Fibroblast of skin of scalp (primary cell): ENCODE measurements around the gene TMEM114.

ENCODE experiments used
- DNase-seq: peaks from one replicate; pipeline ENCODE4 v3.0.0-alpha.2; 2013

Gene TMEM114

GRCh38 chr16:8611122-8611521, 20.8 kb upstream of the TMEM114 start:
- no peak for DNase-seq

DNA sequence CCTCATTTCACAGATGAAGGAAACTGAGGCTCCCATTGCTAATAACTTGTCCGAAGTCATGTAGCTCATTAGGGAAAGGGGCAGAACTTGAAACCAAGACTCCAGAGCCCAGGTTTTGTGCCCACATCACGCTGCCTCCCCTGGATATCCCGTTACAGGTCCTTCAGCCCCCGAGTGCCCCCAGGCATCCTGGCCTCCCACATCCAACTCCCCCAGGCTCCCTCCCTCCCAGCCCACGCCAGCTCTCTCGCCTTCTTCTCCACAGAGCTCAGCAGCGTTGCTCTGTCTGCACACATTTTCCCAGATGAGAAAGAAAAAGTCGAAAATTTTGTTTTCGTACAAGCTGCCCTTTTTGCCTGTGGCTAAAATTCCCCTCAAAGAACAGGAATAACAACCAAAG, 16.9 kb upstream of the TMEM114 start:
- no peak for DNase-seq

- DNase-seq: no peak
These were observed 15.2 kb upstream of the TMEM114 start for GRCh38 chr16:8605554-8605953.

DNA sequence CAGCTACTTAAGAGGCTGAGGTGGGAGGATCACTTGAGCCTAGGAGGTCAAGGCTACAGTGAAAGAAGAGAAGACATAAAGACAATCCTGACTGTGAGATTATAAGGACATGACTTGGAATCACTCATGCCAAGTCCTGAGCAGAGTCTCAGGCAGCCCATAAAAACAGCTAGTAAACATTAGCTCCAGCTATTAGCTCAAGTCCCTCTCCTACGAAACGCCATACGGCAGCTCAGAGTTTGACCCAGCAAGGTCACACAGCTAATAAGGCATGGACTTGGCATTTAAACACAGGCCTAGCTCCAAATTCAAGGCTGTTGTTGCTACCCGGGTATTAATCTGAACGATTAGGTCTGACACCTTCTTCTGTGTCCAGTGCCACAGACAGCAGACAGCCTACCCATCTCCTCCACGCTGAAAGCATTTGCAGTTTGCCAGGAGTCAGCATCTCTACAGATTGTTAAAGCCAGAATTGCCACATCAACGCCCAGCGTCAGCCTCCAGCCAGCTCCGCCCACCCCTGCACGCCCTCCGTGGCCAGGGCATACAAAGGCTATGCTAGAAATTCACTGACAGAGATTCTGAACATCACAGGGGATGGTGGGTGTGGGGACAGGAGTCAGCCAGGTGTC, 9.9 kb upstream of the TMEM114 start:
- no peak for DNase-seq

DNA sequence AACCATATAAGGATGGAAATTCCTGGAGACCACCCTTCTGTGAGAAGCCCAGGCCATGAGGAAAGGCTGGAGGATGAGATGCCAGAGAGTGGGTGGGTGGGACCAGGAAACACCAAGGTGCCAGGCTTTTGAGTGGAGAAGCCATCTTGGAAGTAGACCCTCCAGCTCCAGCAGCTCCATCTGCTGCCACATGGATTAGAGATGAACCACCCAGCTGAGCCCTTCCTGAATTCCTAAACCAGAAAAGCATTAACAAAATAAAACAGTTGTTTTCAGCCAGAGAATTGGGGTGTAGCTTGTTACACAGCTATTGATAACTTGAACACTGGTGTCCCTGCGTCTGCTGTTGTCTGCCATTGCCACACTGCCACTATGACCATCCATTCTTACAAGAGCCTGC, 6.3 kb upstream of the TMEM114 start:
- no peak for DNase-seq

- DNase-seq: no peak
These were observed 5.5 kb upstream of the TMEM114 start for GRCh38 chr16:8595783-8596182.

DNA sequence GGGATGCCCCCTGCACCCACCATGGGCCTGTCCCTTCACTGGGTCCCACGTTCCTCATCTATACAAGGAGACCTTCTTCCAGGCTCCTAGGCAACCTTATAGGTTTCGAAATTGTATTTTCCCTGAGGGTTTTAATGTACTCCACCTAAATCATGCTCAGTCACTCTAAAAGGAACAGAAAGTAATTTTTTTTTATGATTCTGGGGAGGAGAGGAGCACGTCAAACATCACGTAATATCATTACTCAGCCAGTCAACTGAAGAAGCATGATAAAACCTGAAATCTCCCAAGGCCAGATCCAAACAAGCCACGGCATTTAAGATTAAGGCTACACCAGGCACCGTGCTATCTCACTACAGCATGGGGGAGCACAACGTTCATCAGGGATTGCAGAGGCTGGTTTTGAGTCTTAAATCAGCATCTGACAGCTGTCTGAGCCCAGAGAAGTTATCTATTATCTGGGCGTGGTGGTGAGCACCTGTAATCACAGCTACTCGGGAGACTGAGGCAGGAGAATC, 3.9 kb upstream of the TMEM114 start:
- no peak for DNase-seq

GRCh38 chr16:8591451-8591850, 1.1 kb upstream of the TMEM114 start:
- no peak for DNase-seq

DNA sequence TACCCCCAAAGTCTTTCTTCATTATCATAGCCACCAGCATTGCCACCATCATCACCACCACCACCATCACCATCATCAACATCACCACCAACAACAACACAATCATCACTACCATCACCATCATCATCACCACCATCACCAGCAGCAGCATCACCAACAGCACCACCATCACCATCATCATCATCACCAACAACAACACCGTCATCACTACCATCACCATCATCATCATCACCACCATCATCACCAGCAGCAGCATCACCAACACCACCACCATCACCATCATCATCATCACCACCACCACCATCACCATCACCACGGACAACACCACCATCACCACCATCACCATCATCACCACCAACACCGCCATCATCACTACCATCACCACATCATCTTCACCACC, 500 bp upstream of the TMEM114 start:
- DNase-seq: no peak

GRCh38 chr16:8589057-8589899, 1.0 kb downstream of the TMEM114 start:
- no peak for DNase-seq

DNA sequence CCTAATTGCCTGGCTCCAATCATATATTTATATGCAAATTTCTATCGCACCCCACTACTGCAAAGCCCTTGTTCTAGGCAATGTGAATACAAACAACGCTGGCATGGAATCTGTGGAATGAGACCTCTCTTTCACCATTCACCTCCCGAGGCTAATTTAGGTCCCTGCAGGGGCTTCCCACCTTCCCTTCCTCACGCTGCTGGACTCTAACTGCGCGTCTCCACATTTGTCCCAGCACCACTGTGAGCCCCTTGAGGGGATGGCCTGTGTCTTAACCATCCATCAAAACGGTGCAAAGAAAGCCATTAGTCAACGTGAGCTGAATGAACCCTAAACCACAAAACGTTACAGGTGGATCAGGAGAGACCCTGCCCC, 1.6 kb downstream of the TMEM114 start:
- DNase-seq: no peak

DNA sequence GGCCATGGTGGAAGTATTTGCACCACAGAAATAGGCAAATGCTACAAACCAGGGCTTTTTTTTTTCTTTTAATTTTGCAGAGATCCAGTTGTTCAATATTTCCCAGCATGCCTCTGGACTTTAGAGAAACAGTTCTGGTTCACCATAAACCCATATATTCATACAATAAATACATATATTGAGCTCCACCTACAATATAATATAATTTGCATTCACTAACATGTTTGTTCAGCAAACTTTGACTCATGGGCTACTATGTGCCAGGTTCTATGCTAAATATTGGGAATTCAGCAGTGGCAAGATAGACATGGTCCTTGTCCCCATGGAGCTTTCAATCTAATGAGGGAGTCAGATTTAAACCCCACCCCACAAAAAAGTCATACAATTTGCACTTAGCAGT, 3.2 kb downstream of the TMEM114 start:
- no peak for DNase-seq

GRCh38 chr16:8585857-8586256, 4.5 kb downstream of the TMEM114 start:
- DNase-seq: no peak

GRCh38 chr16:8585041-8585440, 5.3 kb downstream of the TMEM114 start:
- no peak for DNase-seq

- DNase-seq: no peak
These were observed 6.6 kb downstream of the TMEM114 start for GRCh38 chr16:8583732-8584131.

- DNase-seq: no peak
These were observed 7.1 kb downstream of the TMEM114 start for GRCh38 chr16:8583199-8583598.

- no peak for DNase-seq
These were observed 8.3 kb downstream of the TMEM114 start for GRCh38 chr16:8581831-8582580.

- DNase-seq: no peak
These were observed 10.8 kb downstream of the TMEM114 start for GRCh38 chr16:8579559-8579958.

DNA sequence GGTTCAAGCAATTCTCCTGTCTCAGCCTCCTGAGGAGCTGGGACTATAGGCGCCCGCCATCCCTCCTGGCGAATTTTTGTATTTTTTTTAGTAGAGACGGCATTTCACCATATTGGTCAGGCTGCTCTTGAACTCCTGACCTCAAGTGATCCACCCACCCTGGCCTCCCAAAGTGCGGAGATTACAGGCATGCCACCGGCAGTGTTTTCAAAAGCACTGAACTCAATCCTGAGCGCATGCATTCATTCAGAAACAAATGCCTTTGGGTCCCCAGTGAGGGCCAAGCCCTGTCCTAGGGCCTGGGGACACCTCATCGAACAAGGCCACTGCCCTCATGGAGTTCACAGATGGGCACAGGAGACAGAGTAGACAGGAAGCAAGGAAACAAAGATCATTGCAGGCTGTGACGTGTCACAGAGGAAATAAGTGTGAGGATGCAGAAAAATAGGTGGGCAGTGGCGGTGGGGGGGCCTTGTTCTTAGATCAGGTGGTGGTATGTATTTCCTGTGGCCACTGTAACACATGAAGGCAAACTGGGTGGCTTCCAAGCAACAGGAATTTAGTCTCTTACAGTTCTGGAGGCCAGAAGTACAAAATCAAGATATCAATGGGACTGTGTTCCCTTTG, 12.5 kb downstream of the TMEM114 start:
- DNase-seq: no peak

- no peak for DNase-seq
These were observed 13.9 kb downstream of the TMEM114 start for GRCh38 chr16:8576141-8577004.

- no peak for DNase-seq
These were observed 14.9 kb downstream of the TMEM114 start for GRCh38 chr16:8575399-8575798.
